Suprapubic skin (tissue), 3 donors: ENCODE data around the gene MLLT6.

Experiments
- CTCF ChIP-seq, 2 donors: fragments of 200-600 bp in 1 of 2; fragments of 450-650 bp in 1 of 2; sonication (generic) in 1 of 2; IDR thresholded peaks; one replicate each; pipeline ENCODE4 v1.5.1; 2016 to 2019; ENCODE audit warnings: antibody characterized with exemption in 2 of 2, mild to moderate bottlenecking in 1 of 2, moderate library complexity in 1 of 2
- POLR2A ChIP-seq, 2 donors: fragments of 450-650 bp; IDR thresholded peaks; one replicate each; pipeline ENCODE4 v1.6.1; 2017; ENCODE audit warnings: antibody characterized with exemption in 2 of 2, mild to moderate bottlenecking in 2 of 2, moderate library complexity in 2 of 2

- TF ChIP-seq POLR2A (IDR thresholded peaks at IDR 0.05) = no peak
- TF ChIP-seq CTCF (IDR thresholded peaks at IDR 0.05) = no peak
These were observed 15.9 kb downstream of the MLLT6 start for GRCh38 chr17:38720941-38721340.
